ENCODE measurements around the gene TRPC6. TPM values are rescaled to one million over a fixed set of nuclear protein-coding genes. Genes with fewer than 3 reads are reported as not detected.

Gene TRPC6
- total RNA-seq, result not detected in 2 replicates

DNA sequence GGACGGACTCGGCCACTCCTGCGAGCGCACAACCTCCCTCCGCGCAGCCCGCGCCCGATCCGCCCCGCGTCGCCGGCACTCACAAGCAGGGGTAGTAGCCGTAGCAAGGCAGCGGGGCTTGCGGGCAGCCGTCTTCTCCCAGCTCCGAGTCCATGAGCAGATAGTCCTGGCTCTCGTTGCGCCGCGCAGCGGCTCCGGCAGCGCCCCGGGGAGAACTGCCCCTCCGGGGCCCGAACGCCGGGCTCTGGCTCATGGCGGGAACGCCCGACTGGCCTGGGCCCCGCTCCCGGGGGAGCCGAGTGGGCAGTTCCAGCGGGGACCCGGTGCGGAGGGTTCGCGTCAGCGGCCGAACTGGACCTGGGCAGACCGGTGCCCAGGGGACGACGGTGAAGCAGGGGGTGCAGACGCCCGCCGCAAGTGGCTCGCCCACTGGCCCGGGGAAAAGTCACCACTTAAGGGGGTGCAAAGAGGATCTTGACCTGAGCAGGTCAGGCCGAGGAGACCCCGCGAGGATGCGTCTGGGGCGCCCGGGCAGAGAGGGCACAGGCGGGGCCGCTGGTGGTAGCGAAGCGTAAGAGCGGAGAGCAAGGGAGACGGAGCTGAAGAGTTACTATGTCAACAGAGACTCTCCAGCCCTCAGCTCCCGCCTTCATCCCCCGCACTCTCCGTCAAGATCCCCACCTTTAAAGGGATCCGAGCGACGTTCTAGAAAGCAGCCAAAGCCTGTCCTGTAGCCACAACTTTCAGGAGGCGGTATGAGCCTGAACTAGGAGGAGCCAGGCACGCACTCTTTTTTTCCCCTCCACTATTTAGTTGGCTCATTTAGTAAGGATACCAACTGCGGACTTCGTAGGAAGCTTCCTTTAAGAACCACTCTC, at the start of gene TRPC6:
TRPC6 (minus strand) TSS at position 757 of the 878 bp plus-strand sequence; CDS start at position 253, 504 bp downstream.
- intact Hi-C loops (cut with micrococcal nuclease), result no loop called here

DNA sequence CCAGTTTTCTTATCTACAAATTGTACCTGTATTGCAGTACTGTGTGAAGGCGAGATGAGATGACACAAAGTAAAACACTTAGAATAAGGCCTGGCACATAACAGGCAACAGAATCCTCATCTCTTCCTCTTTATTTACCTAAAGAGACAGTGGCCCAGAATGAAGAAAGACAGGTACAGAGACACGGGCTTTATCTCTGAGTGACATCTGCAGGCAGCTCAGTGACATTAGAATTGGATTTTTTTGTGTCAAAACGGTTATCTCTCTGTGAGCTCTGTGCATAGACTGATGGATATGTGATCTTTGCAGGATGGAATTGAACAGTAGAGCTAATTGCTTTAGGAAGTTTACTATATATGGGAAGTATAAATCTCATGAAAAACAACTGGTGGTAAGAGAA, 36.2 kb upstream of the TRPC6 start:
- intact Hi-C loops (cut with micrococcal nuclease), result no loop called here

DNA sequence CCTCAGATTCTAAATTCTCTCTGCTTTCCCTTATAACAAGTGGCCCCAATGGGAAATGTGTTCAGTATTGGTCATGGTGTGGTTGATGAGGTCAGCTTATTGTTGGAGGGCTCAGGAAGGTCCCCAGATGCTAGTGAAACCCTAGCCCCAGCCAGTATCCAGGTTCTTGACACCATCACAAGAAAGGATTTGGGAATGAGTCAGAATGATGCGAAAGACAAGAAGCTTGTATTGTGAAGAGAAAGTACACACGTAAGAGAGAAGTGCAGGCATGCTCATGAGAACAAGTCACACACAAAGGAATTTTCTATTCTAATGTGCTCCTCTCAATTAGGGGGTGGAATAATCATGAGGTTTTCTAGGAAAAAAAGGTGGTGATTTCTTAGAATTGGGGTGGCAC, 34.9 kb upstream of the TRPC6 start:
- intact Hi-C loops (cut with micrococcal nuclease), result no loop called here

DNA sequence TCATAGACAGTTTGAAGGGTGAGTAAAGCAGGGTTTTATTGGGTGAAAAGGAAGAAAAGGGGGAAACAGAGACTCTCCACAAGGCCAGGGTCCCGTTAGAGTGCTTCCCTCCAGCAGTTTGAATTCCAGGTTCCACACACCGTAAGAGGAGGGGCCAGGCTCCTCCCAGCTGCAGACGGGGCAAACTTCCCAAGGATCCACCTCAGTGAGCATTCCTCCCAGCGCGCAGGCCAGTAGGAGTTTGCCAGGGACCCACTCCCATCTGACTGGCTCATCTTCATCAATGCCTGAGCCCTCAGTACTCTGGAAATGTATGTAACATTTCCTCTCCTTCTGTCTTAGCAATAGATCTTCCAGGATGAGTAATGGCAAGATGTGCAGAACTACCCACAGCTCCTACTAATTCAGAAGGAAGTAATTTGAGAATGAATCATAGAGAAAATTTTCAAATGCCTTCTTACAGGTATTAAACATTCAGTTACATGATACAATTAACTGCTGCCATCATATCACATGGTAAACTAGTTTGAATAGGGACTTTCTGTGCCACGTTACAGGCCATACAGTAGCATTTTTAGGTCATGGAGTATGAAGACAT, 34.0 kb upstream of the TRPC6 start:
- intact Hi-C loops (cut with micrococcal nuclease), result no loop called here

DNA sequence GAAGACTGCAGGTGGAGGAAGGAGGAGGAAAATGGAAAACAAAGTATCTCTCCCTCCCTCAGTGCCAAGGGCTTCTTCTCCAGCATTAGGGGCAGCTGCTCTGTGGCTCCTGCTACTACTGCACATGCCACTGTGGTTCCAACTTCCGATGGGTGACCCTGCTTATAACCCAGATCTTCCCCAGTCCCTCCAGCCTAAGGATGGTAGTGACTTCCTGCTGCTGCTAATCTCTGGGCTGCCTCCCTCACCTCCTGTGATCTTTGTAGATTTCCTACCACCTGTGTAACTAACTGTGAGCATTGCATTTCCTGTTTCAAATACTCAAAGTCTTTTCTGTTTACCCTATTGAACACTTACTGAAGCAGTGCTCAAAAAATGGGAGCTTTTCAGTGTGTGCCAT, 28.7 kb upstream of the TRPC6 start:
- intact Hi-C loops (cut with micrococcal nuclease), result no loop called here

DNA sequence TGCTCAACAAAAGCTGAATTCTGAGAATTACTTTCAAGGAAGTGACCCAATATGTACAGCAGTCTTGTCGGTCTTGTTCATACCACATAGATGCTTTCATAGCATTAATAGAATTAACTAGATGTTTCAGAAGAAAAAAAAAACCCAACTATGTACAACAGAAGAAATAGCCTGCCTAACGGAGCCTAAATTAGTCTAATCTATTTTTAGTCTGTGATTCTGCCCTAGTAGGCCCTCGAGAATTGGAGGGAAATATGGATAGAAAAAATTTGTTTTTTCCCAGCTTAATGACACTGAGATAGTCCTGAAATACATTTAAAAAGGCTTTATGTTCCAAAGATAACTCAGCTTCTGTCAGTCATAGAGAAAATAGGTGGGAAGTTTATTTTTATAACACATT, 17.1 kb upstream of the TRPC6 start:
- intact Hi-C loops (cut with micrococcal nuclease), result no loop called here

DNA sequence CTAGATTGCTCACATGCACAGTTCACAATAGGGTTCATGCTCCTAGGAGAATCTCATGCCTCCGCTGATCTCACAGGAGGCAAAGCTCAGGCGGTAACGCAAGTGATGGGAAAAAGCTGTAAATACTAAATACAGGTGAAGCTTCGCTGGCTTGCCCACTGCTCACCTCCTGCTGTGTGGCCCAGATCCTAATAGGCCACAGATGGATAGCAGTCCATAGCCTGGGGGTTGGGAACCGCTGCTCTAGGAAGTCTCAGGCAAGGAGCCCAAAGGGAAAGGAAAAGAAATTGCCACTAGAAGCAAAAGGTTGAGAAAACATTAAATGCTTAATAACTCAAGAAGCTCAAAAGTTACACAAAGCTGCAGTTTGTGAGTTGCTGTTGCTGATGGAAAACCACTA, 3.2 kb upstream of the TRPC6 start:
- intact Hi-C loops (cut with micrococcal nuclease), result no loop called here

DNA sequence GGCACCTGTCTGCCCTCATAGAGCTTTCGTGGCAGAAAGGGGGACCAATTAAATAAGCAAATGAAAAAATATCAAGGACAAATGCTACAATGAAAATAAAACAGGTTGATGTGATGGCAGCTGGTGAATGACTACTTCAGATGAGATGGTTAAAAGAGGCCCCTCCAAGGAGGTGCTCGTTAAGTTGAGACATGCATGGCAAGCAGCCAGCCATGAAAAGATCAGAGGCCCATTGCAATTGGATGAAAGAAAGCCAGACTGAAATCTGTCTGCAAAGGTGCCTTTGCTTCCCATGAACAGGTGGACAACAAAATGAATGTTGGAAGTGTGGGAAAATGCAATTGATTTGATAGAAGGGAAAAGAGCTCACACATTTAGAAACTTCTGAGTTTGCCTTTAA, 848 bp upstream of the TRPC6 start:
- intact Hi-C loops (cut with micrococcal nuclease), result no loop called here

DNA sequence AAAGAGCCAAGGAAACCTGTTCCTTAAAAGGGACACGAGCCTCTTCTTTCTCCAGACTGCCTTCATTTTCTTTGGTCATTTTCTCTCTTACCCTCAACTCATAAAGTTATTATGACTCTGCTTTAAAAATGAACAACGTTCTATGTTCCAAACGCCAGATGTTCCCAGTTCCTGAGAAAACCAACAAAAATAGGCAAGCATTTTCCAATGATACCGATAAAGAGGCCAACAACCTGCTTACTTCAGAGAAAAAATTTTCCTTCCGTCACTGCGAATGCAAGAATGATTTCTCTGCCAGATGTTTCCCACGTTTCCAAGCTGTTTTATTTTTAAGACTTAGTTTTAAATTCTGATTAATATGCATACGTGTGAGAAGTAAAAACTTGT, 315 bp upstream of the TRPC6 start:
- intact Hi-C loops (cut with micrococcal nuclease), result no loop called here

DNA sequence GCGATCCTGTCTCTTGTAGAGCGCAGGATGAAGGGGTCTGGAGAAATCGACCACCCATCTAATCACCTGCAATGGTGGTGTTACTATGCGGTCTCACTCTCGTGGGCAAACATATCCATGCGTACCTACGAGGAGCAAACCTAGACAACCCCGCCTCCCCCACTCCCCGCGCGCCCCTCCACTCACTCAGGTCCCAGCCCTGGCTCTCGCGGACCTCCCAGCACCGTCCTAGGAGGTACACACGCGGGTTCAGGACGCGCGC, 887 bp downstream of the TRPC6 start:
- intact Hi-C loops (cut with micrococcal nuclease), result no loop called here

DNA sequence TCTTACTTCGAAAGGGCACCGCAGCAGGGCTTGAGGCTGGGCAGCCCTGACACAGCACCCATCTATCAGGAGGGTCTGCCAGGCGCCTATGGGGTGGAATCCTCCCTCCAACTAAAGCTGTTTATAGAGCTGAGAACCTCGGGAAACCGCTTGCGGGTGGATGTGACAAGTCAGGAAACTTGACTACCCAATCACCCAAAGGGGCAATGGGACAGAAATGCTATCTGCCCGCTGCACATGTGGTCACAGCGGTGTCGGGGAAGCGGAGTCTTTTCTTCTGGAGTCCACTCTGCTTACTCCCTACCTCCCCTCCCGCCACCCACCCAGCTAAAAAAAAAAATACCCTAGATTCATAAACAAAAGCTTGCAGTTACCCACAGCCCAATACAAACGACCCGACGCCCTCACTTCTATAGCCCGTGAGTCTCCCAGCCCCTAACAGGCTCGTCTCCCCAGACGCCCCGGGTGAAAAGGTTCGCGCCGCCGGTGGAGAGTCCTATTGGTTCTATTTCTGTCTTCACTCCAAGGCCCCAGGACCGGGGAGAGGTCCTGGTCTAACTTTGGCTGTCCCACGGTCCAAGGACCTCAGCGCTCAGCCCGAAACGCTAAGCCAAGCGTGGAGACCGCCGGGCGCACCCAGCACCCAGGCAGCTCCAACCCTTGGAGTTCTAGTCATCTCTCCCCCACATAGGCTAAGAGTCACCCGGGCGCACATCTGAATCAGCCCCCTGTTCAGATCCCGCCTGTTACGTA, 1.4 kb downstream of the TRPC6 start:
- intact Hi-C loops (cut with micrococcal nuclease), result no loop called here

DNA sequence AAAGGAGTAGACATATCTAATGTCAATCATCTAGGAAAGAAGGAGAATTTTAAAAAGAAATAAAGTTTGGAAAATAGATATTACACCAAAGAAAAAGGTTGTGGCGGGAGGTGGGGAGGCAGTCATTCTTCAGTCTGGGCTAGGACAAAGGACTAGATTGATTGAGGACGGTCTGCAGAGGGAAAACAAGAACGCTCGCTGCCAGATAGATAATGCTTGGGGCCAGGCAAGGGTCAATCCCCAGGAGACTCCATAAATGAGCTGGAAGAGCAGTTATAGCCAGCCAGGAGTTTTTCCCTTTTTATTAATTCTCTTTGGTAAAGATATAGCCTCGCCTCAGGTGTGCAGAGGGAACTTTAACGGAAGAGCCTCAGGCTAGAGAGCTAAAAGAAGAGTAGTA, 6.3 kb downstream of the TRPC6 start:
- intact Hi-C loops (cut with micrococcal nuclease), result no loop called here

DNA sequence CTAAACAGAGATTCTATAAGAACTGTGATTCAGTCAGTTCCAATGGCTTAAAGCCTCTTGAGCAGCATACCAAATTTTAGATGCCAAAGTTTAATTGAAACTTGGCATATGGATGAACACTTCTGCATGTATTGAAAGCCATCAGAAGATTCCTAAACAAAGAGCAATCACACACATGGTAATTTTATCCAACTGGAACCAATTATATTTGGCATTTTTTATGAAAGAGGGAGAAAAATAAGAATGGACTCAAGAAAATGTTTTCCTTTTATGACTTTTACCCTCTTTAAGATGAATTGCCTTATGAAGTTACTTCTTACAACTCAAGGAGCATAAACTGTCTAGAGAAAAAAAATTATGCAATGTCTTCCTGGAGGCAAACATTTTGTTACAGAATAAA, 7.4 kb downstream of the TRPC6 start:
- intact Hi-C loops (cut with micrococcal nuclease), result no loop called here

DNA sequence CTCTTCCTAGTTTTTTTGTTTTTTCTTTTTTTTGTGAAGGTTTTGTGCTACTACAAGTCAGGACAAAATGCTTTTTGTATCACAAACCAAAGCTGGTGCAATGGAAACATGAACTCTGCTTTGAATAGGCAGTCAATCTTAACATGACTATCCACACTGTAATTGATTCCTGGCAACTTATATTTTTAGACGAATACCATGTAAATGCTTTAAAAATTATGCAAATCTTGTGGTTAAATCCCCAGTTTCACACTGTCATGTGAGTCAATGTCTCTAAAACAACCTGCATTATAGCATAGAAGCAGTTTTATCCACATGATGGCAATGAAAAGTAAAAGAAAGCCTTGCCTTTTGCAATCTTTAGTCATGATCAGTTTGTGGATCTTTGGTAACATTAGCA, 8.9 kb downstream of the TRPC6 start:
- intact Hi-C loops (cut with micrococcal nuclease), result no loop called here

DNA sequence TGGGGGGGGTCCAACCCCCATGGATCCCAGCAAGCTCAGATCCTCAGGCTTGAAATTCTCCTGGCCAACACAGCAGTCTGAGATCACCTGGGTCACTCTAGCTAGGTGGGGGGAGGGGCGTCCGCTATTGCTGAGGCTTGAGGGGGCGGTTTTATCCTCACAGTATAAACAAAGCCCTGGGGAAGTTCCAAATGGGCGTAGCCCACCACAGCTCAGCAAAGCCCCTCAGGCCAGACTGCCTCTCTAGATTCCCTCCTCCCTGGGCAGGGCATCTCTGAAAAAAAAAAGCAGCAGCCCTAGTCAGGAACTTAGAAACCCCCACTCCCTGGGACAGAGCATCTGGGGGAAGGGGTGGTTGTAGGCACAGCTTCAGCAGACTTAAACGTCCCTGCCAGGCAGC, 16.7 kb downstream of the TRPC6 start:
- intact Hi-C loops (cut with micrococcal nuclease), result no loop called here

DNA sequence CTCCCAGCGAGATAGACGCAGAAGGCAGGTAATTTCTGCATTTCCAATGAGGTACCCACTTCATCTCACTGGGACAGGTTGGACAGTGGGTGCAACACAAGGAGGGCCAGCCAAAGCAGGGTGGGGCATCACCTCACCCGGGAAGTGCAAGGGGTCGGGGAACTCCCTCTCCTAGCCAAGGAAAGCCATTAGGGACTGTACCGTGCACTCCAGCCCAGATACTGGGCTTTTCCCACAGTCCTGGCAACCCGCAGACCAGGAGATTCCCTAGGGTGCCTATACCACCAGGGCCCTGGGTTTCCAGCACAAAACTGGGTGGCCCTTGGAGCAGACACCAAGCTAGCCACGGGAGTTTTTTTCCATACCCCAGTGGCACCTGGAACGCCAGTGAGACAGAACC, 17.2 kb downstream of the TRPC6 start:
- intact Hi-C loops (cut with micrococcal nuclease), result no loop called here

DNA sequence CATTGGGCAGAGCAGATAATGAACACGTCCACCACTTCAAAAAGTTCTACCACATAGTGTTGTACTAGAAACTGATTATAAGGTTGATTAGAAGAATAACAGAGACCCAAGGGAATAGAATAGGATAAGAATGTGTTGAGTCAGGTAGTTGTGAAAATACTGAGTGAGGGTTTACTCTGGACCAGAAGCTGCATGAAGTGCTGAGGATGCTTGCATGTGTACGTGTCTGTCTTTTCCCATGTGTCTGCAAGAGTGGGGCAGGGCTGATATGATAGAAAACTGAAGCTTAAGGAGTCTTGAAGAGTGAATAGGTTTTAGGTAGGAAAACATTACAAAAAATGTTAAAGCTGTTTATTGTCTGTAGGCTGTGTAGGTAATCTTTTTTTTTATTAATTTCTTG, 20.6 kb downstream of the TRPC6 start:
- intact Hi-C loops (cut with micrococcal nuclease), result no loop called here

DNA sequence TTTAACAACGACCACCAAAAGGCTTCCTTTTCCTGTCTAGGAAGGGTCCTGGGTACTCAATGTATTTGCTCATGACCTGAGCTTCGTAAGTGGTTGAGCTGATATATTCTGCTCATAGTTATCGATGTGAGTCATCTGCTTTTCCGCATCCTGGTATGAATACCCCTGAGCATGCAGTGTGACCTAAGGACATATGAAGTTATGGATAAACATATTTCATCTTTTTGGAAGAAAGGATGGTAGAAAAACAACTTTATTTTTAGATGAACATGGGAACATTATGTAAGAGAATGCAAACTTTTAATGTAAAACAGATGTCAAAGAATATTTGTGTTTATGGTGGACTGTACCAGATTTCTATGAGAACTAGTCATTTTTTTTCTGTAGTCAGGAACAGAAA, 28.4 kb downstream of the TRPC6 start:
- intact Hi-C loops (cut with micrococcal nuclease), result no loop called here

DNA sequence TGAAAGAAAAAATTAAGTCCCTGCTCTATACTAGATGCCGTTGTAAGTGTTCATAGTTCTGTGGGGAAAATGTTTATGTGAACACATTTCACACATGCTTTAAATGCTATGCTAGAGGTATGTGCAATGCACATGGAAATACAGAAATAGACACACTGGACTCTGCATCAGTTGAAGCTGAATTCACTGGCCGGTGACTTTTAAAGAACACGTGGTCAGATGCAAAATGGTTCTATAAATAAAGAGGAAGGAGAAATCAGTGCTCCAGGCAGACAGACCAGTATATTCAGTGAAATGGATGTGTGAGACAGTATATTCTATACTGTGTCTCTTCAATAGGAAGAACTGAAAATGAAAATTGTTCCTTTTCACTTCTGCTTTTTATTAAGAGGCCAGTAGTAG, 29.9 kb downstream of the TRPC6 start:
- intact Hi-C loops (cut with micrococcal nuclease), result no loop called here

DNA sequence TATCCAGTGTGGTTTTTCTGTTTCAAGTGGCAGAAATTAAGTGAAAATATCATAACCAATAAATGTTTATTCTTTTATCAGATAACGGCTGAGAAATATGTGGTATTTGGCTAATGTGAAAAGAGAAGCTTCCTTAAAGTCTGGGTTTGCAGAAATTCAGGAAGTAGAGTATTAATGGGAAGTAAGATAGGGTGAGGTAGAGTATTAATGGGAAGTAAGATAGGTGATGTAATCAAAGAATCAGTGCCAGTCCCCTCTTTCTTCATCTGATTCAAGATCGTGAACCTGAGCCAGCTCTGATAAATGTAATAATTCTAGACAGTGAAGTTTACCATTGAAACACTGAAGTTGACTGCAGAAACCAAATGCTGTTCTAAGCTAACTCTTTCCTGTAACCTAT, 30.9 kb downstream of the TRPC6 start:
- intact Hi-C loops (cut with micrococcal nuclease), result no loop called here

DNA sequence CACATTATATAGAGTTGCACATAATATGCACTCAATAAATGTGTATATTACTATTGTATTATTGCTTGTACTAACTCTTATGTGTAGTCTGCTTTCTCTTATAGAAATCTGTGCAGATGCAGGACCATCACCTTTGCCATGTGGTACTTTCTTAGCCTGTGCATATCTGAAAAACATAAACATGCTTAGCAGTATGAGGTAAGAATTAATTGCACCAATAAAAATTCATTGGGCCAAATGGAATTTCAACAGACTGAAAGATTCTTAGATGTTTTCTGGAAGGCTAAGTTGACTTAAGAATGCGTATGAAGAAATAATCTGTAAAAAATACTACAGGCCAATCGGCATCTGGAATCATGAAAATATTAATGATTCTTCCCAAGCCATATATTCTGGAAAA, 55.3 kb downstream of the TRPC6 start:
- intact Hi-C loops (cut with micrococcal nuclease), result no loop called here

DNA sequence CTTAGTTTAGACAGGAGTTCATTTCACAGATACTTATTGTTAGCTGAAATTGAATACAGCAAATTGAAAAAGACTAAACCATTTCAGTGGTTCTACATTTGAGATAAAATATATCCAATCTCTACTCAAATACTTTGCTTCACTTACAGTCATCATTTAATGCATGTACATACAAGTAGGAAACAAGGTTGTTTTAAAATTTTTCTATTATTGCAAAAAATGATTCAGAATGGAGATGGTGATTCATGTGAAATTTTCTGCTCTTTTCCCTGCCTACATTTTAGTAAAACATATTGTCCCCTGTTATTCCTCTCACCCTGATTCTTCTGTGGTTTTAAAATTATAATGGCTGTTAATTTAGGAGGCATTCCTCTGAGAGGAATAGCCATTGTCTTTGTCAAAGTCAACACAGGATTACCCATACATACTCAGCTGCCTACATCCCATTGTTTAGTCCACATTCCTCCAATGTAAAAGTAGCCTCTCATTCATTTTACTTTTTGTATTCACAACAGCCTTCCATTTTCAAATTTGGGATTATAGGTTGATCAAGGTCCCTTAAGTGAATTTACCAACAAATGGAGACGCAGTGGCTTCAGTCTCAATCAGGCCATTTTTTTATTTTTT, 60.1 kb downstream of the TRPC6 start:
- intact Hi-C loops (cut with micrococcal nuclease), result no loop called here
